Lung microvascular endothelial cell (primary cell): ENCODE measurements around the gene ST7. TPM values are rescaled to one million over a fixed set of nuclear protein-coding genes. Genes with fewer than 3 reads are reported as not detected.

Source experiments
- DNase-seq, 2 donors: peaks; one replicate each; pipeline versions ENCODE4 v3.0.0 to v3.0.0-alpha.2; 2010; ENCODE audit warnings: low read depth in 2 of 2
- total RNA-seq: library from RNA; depleted of rRNA; stranded (reverse); fragments of >200 nt; gene quantifications from 2 replicates; pipeline ENCODE4 v1.2.1, GENCODE V29; 2014

The ST7 gene
- total RNA-seq, 1 donor from 2014 or later: 11.5 TPM

- no peak for DNase-seq
These were observed 111.4 kb downstream of the ST7 start for GRCh38 chr7:117064688-117065087.

GRCh38 chr7:117065571-117066150, 112.4 kb downstream of the ST7 start:
- no peak for DNase-seq

GRCh38 chr7:117066668-117067067, 113.4 kb downstream of the ST7 start:
- DNase-seq: no peak

GRCh38 chr7:117067340-117067739, 114.0 kb downstream of the ST7 start:
- no peak for DNase-seq

GRCh38 chr7:117068511-117069145, 115.3 kb downstream of the ST7 start:
- DNase-seq: no peak

GRCh38 chr7:117069379-117069778, 116.1 kb downstream of the ST7 start:
- no peak for DNase-seq

GRCh38 chr7:117071551-117071950, 118.2 kb downstream of the ST7 start:
- no peak for DNase-seq

GRCh38 chr7:117072620-117073118, 119.4 kb downstream of the ST7 start:
- peak in 1 of 2 donors; percentile 84 for DNase-seq

- DNase-seq: no peak
These were observed 121.1 kb downstream of the ST7 start for GRCh38 chr7:117074378-117074777.

GRCh38 chr7:117075934-117076333, 122.6 kb downstream of the ST7 start:
- no peak for DNase-seq

- no peak for DNase-seq
These were observed 123.2 kb downstream of the ST7 start for GRCh38 chr7:117076426-117076943.

- no peak for DNase-seq
These were observed 124.4 kb downstream of the ST7 start for GRCh38 chr7:117077658-117078057.

- no peak for DNase-seq
These were observed 129.3 kb downstream of the ST7 start for GRCh38 chr7:117082647-117083046.

- no peak for DNase-seq
These were observed 130.3 kb downstream of the ST7 start for GRCh38 chr7:117083648-117084047.

- DNase-seq: no peak
These were observed 131.0 kb downstream of the ST7 start for GRCh38 chr7:117084286-117084685.

GRCh38 chr7:117085275-117085674, 132.0 kb downstream of the ST7 start:
- no peak for DNase-seq

- DNase-seq: no peak
These were observed 132.6 kb downstream of the ST7 start for GRCh38 chr7:117085769-117086463.

- DNase-seq: no peak
These were observed 133.5 kb downstream of the ST7 start for GRCh38 chr7:117086788-117087187.

GRCh38 chr7:117087639-117088396, 134.5 kb downstream of the ST7 start:
- DNase-seq: no peak

- no peak for DNase-seq
These were observed 135.4 kb downstream of the ST7 start for GRCh38 chr7:117088623-117089194.

- DNase-seq: no peak
These were observed 137.5 kb downstream of the ST7 start for GRCh38 chr7:117090791-117091190.
